Astrocyte (in vitro differentiated cells and primary cell): ENCODE data around the gene FBXO48. TPM values are rescaled to one million over a fixed set of nuclear protein-coding genes. Genes with fewer than 3 reads are reported as not detected.

ENCODE experiments used
- DNase-seq: peaks from one replicate; pipeline ENCODE4 v3.0.0-alpha.2; 2010; ENCODE audit warnings: low read depth
- FAIRE-seq: peaks from 2 replicates; lab custom pipeline; 2011; peaks lifted over from hg19 to GRCh38; lab: Jason Lieb, UNC
- H2AFZ ChIP-seq: 2 replicates; pipeline ENCODE4 v1.6.0; 2012; ENCODE audit warnings: low read depth, low read length, inconsistent platforms
- H3K27ac ChIP-seq: 2 replicates; pipeline ENCODE4 v1.5.1; 2011; ENCODE audit warnings: low read depth, low read length, inconsistent platforms
- H3K27me3 ChIP-seq: 2 replicates; pipeline ENCODE4 v1.6.0; 2011; ENCODE audit warnings: low read length, inconsistent platforms; ENCODE audit not compliant: insufficient read depth
- H3K36me3 ChIP-seq: 2 replicates; pipeline ENCODE4 v1.5.1; 2011; ENCODE audit warnings: low read length, inconsistent platforms; ENCODE audit not compliant: insufficient read depth
- H3K4me1 ChIP-seq: 2 replicates; pipeline ENCODE4 v1.5.1; 2011; ENCODE audit warnings: low read length, inconsistent platforms; ENCODE audit not compliant: insufficient read depth
- H3K4me2 ChIP-seq: 2 replicates; pipeline ENCODE4 v1.6.0; 2012; ENCODE audit warnings: low read length, inconsistent platforms
- H3K4me3 ChIP-seq: 2 replicates; pipeline ENCODE4 v1.5.1; 2011; ENCODE audit warnings: low read depth, mild to moderate bottlenecking, low read length, inconsistent platforms; ENCODE audit not compliant: insufficient read depth
- H3K79me2 ChIP-seq: 2 replicates; pipeline ENCODE4 v1.6.0; 2012; ENCODE audit warnings: mild to moderate bottlenecking, low read length, inconsistent platforms; ENCODE audit not compliant: insufficient read depth
- H3K9ac ChIP-seq: 2 replicates; pipeline ENCODE4 v1.6.0; 2012; ENCODE audit warnings: mild to moderate bottlenecking, low read length, inconsistent platforms
- H3K9me3 ChIP-seq: 2 replicates; pipeline ENCODE4 v1.5.1; 2012; ENCODE audit warnings: low read depth, mild to moderate bottlenecking, low read length, inconsistent platforms; ENCODE audit not compliant: insufficient read depth
- H4K20me1 ChIP-seq: 2 replicates; pipeline ENCODE4 v1.6.0; 2012; ENCODE audit warnings: low read length, inconsistent platforms; ENCODE audit not compliant: insufficient read depth
- H3K27ac Mint-ChIP-seq: one replicate; pipeline ENCODE4 v1.8.0; 2021; ENCODE audit warnings: mild to moderate bottlenecking, mixed read lengths; ENCODE audit not compliant: unreplicated experiment
- H3K27me3 Mint-ChIP-seq: one replicate; pipeline ENCODE4 v1.8.0; 2021; ENCODE audit warnings: low read depth, mixed read lengths; ENCODE audit not compliant: unreplicated experiment
- H3K36me3 Mint-ChIP-seq: one replicate; pipeline ENCODE4 v1.8.0; 2021; ENCODE audit warnings: low read depth, mixed read lengths; ENCODE audit not compliant: unreplicated experiment
- H3K4me1 Mint-ChIP-seq: one replicate; pipeline ENCODE4 v1.8.0; 2021; ENCODE audit warnings: low read depth, mixed read lengths; ENCODE audit not compliant: unreplicated experiment
- H3K4me3 Mint-ChIP-seq: one replicate; pipeline ENCODE4 v1.8.0; 2021; ENCODE audit warnings: mild to moderate bottlenecking, moderate library complexity, mixed read lengths; ENCODE audit not compliant: unreplicated experiment
- H3K9me3 Mint-ChIP-seq: one replicate; pipeline ENCODE4 v1.8.0; 2021; ENCODE audit warnings: mild to moderate bottlenecking, mixed read lengths; ENCODE audit not compliant: unreplicated experiment
- EZH2 ChIP-seq: IDR thresholded peaks from 2 replicates; pipeline ENCODE4 v1.6.1; 2012; ENCODE audit warnings: mild to moderate bottlenecking, low read length, inconsistent platforms; ENCODE audit not compliant: insufficient read depth
- total RNA-seq: library from RNA; stranded (reverse); gene quantifications from 2 replicates; pipeline ENCODE4 v1.2.1, GENCODE V29; 2021
- TF ChIP-seq, protein P1 (sequence below): IDR thresholded peaks from 2 replicates; pipeline ENCODE4 v1.5.1; 2011; ENCODE audit warnings: low read depth, mild to moderate bottlenecking, inconsistent platforms, low read length, moderate library complexity; ENCODE audit not compliant: insufficient read depth

FBXO48 gene
- total RNA-seq, 1 donor from 2014 or later = 0.54 TPM

DNA sequence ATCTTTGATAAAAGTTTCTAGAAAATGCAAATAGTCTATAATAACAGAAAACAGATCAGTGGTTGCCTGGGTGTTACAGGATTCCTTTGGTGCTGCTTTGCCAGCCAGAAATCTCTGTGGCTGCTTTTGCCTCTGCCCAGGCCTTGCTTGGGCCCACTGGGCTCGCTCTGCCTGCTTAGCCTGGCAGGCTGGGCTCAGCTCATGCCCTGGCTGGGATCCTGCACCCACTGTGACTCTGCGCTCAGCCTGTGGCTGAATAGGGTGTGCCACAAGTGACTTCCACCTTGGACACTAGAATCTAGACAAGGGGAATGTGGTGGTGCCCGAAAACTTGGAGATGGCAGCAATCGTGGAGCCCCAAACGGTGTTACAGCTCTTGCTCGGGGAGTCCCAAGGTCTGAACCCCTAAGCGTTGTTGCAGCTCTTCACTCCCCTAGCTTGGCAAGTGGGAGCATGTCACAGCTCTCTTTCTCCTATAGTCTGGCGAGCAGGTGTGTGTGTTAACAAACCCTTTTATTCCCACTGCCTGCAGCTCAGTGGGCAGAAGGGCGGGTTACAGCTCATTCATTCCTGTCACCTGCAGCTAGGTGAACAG lies 50.9 kb downstream of the FBXO48 start:
- no peaks in the 10 kb centered on the region for H3K36me3 ChIP-seq
- H3K27ac Mint-ChIP-seq = no peak overlapping the region
- no peak for DNase-seq
- no peak overlapping the region for H3K27ac ChIP-seq
- H3K36me3 Mint-ChIP-seq = no peaks in the 10 kb centered on the region
- no peak overlapping the region for H3K4me3 Mint-ChIP-seq
- no peaks in the 10 kb centered on the region for H3K4me1 ChIP-seq
- no peak overlapping the region for H2AFZ ChIP-seq
- H3K9me3 Mint-ChIP-seq = no peaks in the 10 kb centered on the region
- TF ChIP-seq EZH2 = no peak
- no peaks in the 10 kb centered on the region for H3K79me2 ChIP-seq
- no peaks in the 10 kb centered on the region for H3K9me3 ChIP-seq
- H3K27me3 ChIP-seq = peaks cover 4% of the 10 kb centered on the region
- H4K20me1 ChIP-seq = no peaks in the 10 kb centered on the region
- H3K4me3 ChIP-seq = no peak overlapping the region
- no peaks in the 10 kb centered on the region for H3K27me3 Mint-ChIP-seq
- FAIRE-seq = no peak
- H3K4me2 ChIP-seq = no peak overlapping the region
- H3K4me1 Mint-ChIP-seq = no peaks in the 10 kb centered on the region
- H3K9ac ChIP-seq = no peak overlapping the region

DNA sequence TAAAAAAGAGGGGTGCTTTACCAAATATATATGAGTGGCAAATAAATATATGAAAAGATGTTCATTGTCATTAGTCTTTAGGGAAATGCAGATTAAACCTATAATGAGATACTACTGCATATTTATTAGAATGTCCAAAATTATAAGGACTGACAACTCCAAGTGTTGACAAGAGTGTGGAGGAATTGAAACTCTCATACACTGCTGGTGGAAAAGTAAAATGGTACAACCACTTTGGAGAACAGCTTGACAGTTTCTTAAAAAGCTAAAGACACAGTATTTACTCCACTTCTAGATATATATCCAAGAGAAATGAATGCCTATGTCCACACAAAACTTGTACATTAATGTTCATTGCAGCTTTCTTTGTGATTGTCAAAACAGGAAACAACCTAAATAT lies 51.6 kb downstream of the FBXO48 start:
- no peak overlapping the region for H3K9ac ChIP-seq
- Mint-ChIP-seq H3K4me3 (no peak overlapping the region), H3K36me3 (no peaks in the 10 kb centered on the region), H3K9me3 (no peaks in the 10 kb centered on the region), H3K4me1 (no peaks in the 10 kb centered on the region), H3K27ac (no peak overlapping the region), H3K27me3 (no peaks in the 10 kb centered on the region)
- H3K27ac ChIP-seq = no peak overlapping the region
- H3K4me1 ChIP-seq = no peaks in the 10 kb centered on the region
- H3K4me3 ChIP-seq = no peak overlapping the region
- no peaks in the 10 kb centered on the region for H3K36me3 ChIP-seq
- DNase-seq = no peak
- H3K4me2 ChIP-seq = no peak overlapping the region
- no peaks in the 10 kb centered on the region for H4K20me1 ChIP-seq
- no peak for TF ChIP-seq EZH2
- TF ChIP-seq, protein P1, sequence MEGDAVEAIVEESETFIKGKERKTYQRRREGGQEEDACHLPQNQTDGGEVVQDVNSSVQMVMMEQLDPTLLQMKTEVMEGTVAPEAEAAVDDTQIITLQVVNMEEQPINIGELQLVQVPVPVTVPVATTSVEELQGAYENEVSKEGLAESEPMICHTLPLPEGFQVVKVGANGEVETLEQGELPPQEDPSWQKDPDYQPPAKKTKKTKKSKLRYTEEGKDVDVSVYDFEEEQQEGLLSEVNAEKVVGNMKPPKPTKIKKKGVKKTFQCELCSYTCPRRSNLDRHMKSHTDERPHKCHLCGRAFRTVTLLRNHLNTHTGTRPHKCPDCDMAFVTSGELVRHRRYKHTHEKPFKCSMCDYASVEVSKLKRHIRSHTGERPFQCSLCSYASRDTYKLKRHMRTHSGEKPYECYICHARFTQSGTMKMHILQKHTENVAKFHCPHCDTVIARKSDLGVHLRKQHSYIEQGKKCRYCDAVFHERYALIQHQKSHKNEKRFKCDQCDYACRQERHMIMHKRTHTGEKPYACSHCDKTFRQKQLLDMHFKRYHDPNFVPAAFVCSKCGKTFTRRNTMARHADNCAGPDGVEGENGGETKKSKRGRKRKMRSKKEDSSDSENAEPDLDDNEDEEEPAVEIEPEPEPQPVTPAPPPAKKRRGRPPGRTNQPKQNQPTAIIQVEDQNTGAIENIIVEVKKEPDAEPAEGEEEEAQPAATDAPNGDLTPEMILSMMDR = no peak
- peaks cover 3% of the 10 kb centered on the region for H3K27me3 ChIP-seq
- H2AFZ ChIP-seq = no peak overlapping the region
- H3K79me2 ChIP-seq = no peaks in the 10 kb centered on the region
- no peak for FAIRE-seq
- no peaks in the 10 kb centered on the region for H3K9me3 ChIP-seq

DNA sequence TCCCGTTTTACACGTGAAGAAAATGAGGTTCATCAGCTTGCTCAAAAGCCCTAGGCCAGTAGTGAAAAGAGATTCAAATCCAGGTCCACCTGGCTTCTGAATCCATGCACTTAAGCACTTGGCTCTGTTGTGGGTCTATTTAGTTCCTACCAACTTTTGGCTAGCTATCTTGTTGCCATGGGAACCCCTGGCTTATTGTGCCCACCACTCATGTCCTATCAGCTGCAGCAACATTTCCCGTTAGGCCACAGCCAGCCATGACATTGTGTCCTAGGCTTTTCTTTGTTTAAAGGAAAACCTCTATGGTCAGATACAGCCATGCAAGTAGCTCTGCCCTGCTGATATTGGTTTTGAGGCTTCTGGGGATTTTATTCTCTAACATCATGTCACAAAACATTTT lies 52.2 kb downstream of the FBXO48 start:
- no peak overlapping the region for H3K27ac ChIP-seq
- H3K27me3 Mint-ChIP-seq = no peaks in the 10 kb centered on the region
- H3K36me3 Mint-ChIP-seq = no peaks in the 10 kb centered on the region
- no peak for FAIRE-seq
- no peak overlapping the region for H3K4me3 ChIP-seq
- DNase-seq = no peak
- H3K9me3 Mint-ChIP-seq = no peaks in the 10 kb centered on the region
- H3K9me3 ChIP-seq = no peaks in the 10 kb centered on the region
- no peak overlapping the region for H3K27ac Mint-ChIP-seq
- no peaks in the 10 kb centered on the region for H4K20me1 ChIP-seq
- H3K4me3 Mint-ChIP-seq = no peak overlapping the region
- no peak overlapping the region for H2AFZ ChIP-seq
- H3K4me2 ChIP-seq = no peak overlapping the region
- no peaks in the 10 kb centered on the region for H3K4me1 ChIP-seq
- H3K79me2 ChIP-seq = no peaks in the 10 kb centered on the region
- H3K4me1 Mint-ChIP-seq = no peaks in the 10 kb centered on the region
- no peaks in the 10 kb centered on the region for H3K36me3 ChIP-seq
- no peak overlapping the region for H3K9ac ChIP-seq
- no peaks in the 10 kb centered on the region for H3K27me3 ChIP-seq
- TF ChIP-seq, protein P1 = no peak
- no peak for TF ChIP-seq EZH2
